ENCODE results near the gene GREB1L. TPM values are rescaled to one million over a fixed set of nuclear protein-coding genes. Genes with fewer than 3 reads are reported as not detected.
"Not testable (repeated sequence)": the region's sequence is repeated elsewhere in the genome, so short reads cannot be mapped to it uniquely, and the experiment has no call there.

GREB1L gene
- total and polyA plus RNA-seq, 2 donors (not counting 1 experiment from before 2014, with no cell fraction given) = 0.33 to 0.41 TPM

GRCh38 chr18:21364471-21364870 lies 122.4 kb downstream of the GREB1L start:
- no peak for DNase-seq (ENCODE audit: low read depth in 2 of 2)
- Histone ChIP-seq H3K9ac (ENCODE audit: insufficient read depth, low read length) (no peak overlapping the region), H3K27ac (ENCODE audit: insufficient read depth, low read length) (no peak overlapping the region), H3K36me3 (ENCODE audit: control insufficient read depth, insufficient read depth, low read length) (no peaks in the 10 kb centered on the region), H3K4me3 (replicated peaks in 1 of 4; ENCODE audit: control extremely low read depth in 1 of 4, insufficient read depth in 1 of 4, low read depth in 3 of 4, low read length in 4 of 4) (no peak overlapping the region), H4K20me1 (ENCODE audit: control insufficient read depth, extremely low read depth, insufficient read depth, low read length) (no peaks in the 10 kb centered on the region), H3K79me2 (ENCODE audit: control insufficient read depth, insufficient read depth, low read length) (no peaks in the 10 kb centered on the region), H3K9me3 (ENCODE audit: control insufficient read depth, insufficient read depth, low read depth, low read length) (no peaks in the 10 kb centered on the region), H2AFZ (ENCODE audit: low read length) (no peak overlapping the region), H3K4me1 (ENCODE audit: control insufficient read depth, extremely low read depth, insufficient read depth, low read length) (no peaks in the 10 kb centered on the region), H3K27me3 (ENCODE audit: control insufficient read depth, insufficient read depth, low read length) (peaks cover 3% of the 10 kb centered on the region), H3K4me2 (ENCODE audit: extremely low read depth, insufficient read depth, low read length) (no peak overlapping the region)
- TF ChIP-seq CTCF (conservative IDR thresholded peaks at IDR 0.05 in 1 of 2, IDR thresholded peaks at IDR 0.05 in 1 of 2; ENCODE audit: low read depth in 1 of 2, low read length in 2 of 2) = no peak
- no peak for TF ChIP-seq EZH2 (IDR thresholded peaks at IDR 0.05; ENCODE audit: low read length, missing control alignments)

- no peak overlapping the region for H3K9ac ChIP-seq (ENCODE audit: insufficient read depth, low read length)
- H4K20me1 ChIP-seq (ENCODE audit: control insufficient read depth, extremely low read depth, insufficient read depth, low read length) = no peaks in the 10 kb centered on the region
- no peak for DNase-seq (ENCODE audit: low read depth in 2 of 2)
- no peaks in the 10 kb centered on the region for H3K79me2 ChIP-seq (ENCODE audit: control insufficient read depth, insufficient read depth, low read length)
- no peaks in the 10 kb centered on the region for H3K27me3 ChIP-seq (ENCODE audit: control insufficient read depth, insufficient read depth, low read length)
- no peaks in the 10 kb centered on the region for H3K9me3 ChIP-seq (ENCODE audit: control insufficient read depth, insufficient read depth, low read depth, low read length)
- no peak overlapping the region for H3K27ac ChIP-seq (ENCODE audit: insufficient read depth, low read length)
- H3K36me3 ChIP-seq (ENCODE audit: control insufficient read depth, insufficient read depth, low read length) = no peaks in the 10 kb centered on the region
- no peak overlapping the region for H3K4me3 ChIP-seq (replicated peaks in 1 of 4; ENCODE audit: control extremely low read depth in 1 of 4, insufficient read depth in 1 of 4, low read depth in 3 of 4, low read length in 4 of 4)
- H2AFZ ChIP-seq (ENCODE audit: low read length) = no peak overlapping the region
- no peaks in the 10 kb centered on the region for H3K4me1 ChIP-seq (ENCODE audit: control insufficient read depth, extremely low read depth, insufficient read depth, low read length)
- no peak overlapping the region for H3K4me2 ChIP-seq (ENCODE audit: extremely low read depth, insufficient read depth, low read length)
- TF ChIP-seq CTCF (conservative IDR thresholded peaks at IDR 0.05 in 1 of 2, IDR thresholded peaks at IDR 0.05 in 1 of 2; ENCODE audit: low read depth in 1 of 2, low read length in 2 of 2) (no peak), EZH2 (IDR thresholded peaks at IDR 0.05; ENCODE audit: low read length, missing control alignments) (no peak)
Measured at GRCh38 chr18:21366896-21367295, 124.9 kb downstream of the GREB1L start.

DNA sequence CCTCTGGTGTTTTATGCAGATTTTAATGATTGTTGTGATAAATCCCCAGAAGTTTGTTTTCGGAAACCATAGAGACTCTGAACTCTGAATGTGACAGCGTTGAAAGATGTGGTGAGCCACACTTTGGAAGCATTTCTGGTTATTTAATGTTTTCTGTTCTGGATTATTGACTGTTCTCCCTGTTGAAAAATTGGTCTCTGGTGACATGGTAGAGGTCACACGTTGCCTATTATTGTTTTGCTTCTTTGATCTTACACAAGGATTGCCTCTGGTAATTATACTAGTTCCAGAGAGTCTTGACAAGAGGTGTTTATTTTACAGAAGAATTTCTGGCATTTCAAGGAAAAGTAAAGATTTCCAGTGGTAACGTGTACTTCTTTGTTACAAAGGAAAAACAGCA lies 127.1 kb downstream of the GREB1L start:
- H3K4me2 ChIP-seq (ENCODE audit: extremely low read depth, insufficient read depth, low read length) = no peak overlapping the region

GRCh38 chr18:21369597-21369996 lies 127.6 kb downstream of the GREB1L start:
- H4K20me1 ChIP-seq (ENCODE audit: control insufficient read depth, extremely low read depth, insufficient read depth, low read length); H3K36me3 ChIP-seq (ENCODE audit: control insufficient read depth, insufficient read depth, low read length); H3K27ac ChIP-seq (ENCODE audit: insufficient read depth, low read length); H3K27me3 ChIP-seq (ENCODE audit: control insufficient read depth, insufficient read depth, low read length); H3K4me3 ChIP-seq (replicated peaks in 1 of 4; ENCODE audit: control extremely low read depth in 1 of 4, insufficient read depth in 1 of 4, low read depth in 3 of 4, low read length in 4 of 4); H3K9me3 ChIP-seq (ENCODE audit: control insufficient read depth, insufficient read depth, low read depth, low read length); H3K4me1 ChIP-seq (ENCODE audit: control insufficient read depth, extremely low read depth, insufficient read depth, low read length); H3K9ac ChIP-seq (ENCODE audit: insufficient read depth, low read length); H3K79me2 ChIP-seq (ENCODE audit: control insufficient read depth, insufficient read depth, low read length); H2AFZ ChIP-seq (ENCODE audit: low read length); H3K4me2 ChIP-seq (ENCODE audit: extremely low read depth, insufficient read depth, low read length); DNase-seq (ENCODE audit: low read depth in 2 of 2): not testable (repeated sequence)

More for the DNA sequence above, 127.1 kb downstream of the GREB1L start:
- no peak overlapping the region for H3K4me3 ChIP-seq (replicated peaks in 1 of 4; ENCODE audit: control extremely low read depth in 1 of 4, insufficient read depth in 1 of 4, low read depth in 3 of 4, low read length in 4 of 4)
- peak in 1 of 2 donors; percentile 11 for DNase-seq (ENCODE audit: low read depth in 2 of 2)
- no peaks in the 10 kb centered on the region for H3K36me3 ChIP-seq (ENCODE audit: control insufficient read depth, insufficient read depth, low read length)
- H3K27ac ChIP-seq (ENCODE audit: insufficient read depth, low read length) = no peak overlapping the region
- H2AFZ ChIP-seq (ENCODE audit: low read length) = no peak overlapping the region
- no peak overlapping the region for H3K9ac ChIP-seq (ENCODE audit: insufficient read depth, low read length)
- no peaks in the 10 kb centered on the region for H3K4me1 ChIP-seq (ENCODE audit: control insufficient read depth, extremely low read depth, insufficient read depth, low read length)
- H4K20me1 ChIP-seq (ENCODE audit: control insufficient read depth, extremely low read depth, insufficient read depth, low read length) = no peaks in the 10 kb centered on the region
- no peaks in the 10 kb centered on the region for H3K27me3 ChIP-seq (ENCODE audit: control insufficient read depth, insufficient read depth, low read length)
- no peaks in the 10 kb centered on the region for H3K9me3 ChIP-seq (ENCODE audit: control insufficient read depth, insufficient read depth, low read depth, low read length)
- TF ChIP-seq EZH2 (IDR thresholded peaks at IDR 0.05; ENCODE audit: low read length, missing control alignments) (no peak), CTCF (conservative IDR thresholded peaks at IDR 0.05 in 1 of 2, IDR thresholded peaks at IDR 0.05 in 1 of 2; ENCODE audit: low read depth in 1 of 2, low read length in 2 of 2) (no peak)
- no peaks in the 10 kb centered on the region for H3K79me2 ChIP-seq (ENCODE audit: control insufficient read depth, insufficient read depth, low read length)

Measured in fibroblast of lung (primary cell).